OCI-LY3 (cell line): ENCODE measurements around the gene PKM.

Experiments
- EZH2phosphoT487 ChIP-seq: fragments of 200-600 bp; shearing (Covaris generic); IDR thresholded peaks from 2 replicates; pipeline ENCODE4 v1.6.1; 2018; ENCODE audit warnings: antibody characterized with exemption, mixed run types, low read depth
- TF ChIP-seq, protein P1 (sequence below): fragments of 200-600, 300-600 bp; sonication (generic); IDR thresholded peaks from 2 replicates; pipeline ENCODE4 v1.5.1; 2014; ENCODE audit warnings: antibody characterized with exemption, low read length, low read depth

DNA sequence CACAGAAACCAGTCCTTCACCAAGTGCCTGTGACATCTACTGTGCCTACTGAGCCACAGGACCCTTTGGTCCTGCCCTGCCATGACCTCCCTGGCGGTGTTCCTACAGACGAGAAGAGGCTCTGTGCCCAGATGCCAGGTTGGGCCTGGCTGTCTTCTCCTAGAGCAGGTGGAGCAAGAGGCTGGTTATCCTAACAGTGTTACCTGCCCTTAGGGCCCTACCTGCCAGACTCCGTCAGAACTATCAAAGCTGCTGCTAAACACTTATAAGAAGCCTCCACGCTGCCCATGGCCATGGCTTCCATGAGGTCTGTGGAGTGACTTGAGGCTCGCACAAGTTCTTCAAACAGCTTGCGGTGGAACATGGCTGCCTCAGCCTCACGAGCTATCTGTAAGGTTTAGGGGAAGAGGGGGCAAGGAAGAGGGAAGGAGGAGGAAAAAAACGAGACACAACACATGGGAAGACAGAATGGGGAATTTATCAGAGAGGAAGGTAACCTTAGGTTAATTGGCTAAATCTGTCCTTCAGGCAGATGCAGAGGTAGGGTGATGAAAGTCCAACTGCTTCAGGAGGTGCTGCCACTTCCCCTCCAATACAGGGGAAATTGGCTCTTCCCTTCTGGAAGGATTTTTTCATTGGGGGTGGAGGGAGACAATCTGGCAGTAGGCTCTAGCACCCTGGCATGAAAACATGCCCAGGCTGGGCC is 28.0 kb downstream of the PKM start:
- TF ChIP-seq, protein P1, sequence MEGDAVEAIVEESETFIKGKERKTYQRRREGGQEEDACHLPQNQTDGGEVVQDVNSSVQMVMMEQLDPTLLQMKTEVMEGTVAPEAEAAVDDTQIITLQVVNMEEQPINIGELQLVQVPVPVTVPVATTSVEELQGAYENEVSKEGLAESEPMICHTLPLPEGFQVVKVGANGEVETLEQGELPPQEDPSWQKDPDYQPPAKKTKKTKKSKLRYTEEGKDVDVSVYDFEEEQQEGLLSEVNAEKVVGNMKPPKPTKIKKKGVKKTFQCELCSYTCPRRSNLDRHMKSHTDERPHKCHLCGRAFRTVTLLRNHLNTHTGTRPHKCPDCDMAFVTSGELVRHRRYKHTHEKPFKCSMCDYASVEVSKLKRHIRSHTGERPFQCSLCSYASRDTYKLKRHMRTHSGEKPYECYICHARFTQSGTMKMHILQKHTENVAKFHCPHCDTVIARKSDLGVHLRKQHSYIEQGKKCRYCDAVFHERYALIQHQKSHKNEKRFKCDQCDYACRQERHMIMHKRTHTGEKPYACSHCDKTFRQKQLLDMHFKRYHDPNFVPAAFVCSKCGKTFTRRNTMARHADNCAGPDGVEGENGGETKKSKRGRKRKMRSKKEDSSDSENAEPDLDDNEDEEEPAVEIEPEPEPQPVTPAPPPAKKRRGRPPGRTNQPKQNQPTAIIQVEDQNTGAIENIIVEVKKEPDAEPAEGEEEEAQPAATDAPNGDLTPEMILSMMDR = no peak
- no peak for TF ChIP-seq EZH2phosphoT487
